Cardiac muscle cell (in vitro differentiated cells and primary cell): ENCODE measurements around the gene TNFRSF18. TPM values are rescaled to one million over a fixed set of nuclear protein-coding genes. Genes with fewer than 3 reads are reported as not detected.

Experiments
- DNase-seq, 2 donors: peaks; one replicate each; pipeline versions ENCODE4 v3.0.0 to v3.0.0-alpha.2; 2010 to 2017; ENCODE audit warnings: low read depth in 1 of 2, low spot score in 1 of 2
- H3K27ac ChIP-seq: fragments of 200-600 bp; sonication (generic); 2 replicates; pipeline ENCODE4 v1.5.1; 2016
- H3K27me3 ChIP-seq: fragments of 200-600 bp; sonication (generic); 2 replicates; pipeline ENCODE4 v1.6.0; 2016; ENCODE audit warnings: control low read depth
- H3K36me3 ChIP-seq: fragments of 200-600 bp; sonication (generic); 2 replicates; pipeline ENCODE4 v1.5.1; 2016; ENCODE audit warnings: control low read depth
- H3K4me1 ChIP-seq: fragments of 200-600 bp; sonication (generic); 2 replicates; pipeline ENCODE4 v1.8.1; 2017; ENCODE audit warnings: low read depth, mild to moderate bottlenecking, mixed run types
- H3K4me3 ChIP-seq: fragments of 200-600 bp; sonication (generic); 2 replicates; pipeline ENCODE4 v1.5.1; 2016; ENCODE audit warnings: mild to moderate bottlenecking
- H3K9me3 ChIP-seq: fragments of 200-600 bp; sonication (generic); 2 replicates; pipeline ENCODE4 v1.5.1; 2017; ENCODE audit warnings: low read depth, mild to moderate bottlenecking, control low read depth
- polyA plus RNA-seq: library from polyadenylated mRNA; unstranded; fragments of >200 nt; fragmentation: Nextera tagmentation; extraction: Ambion mirVana; gene quantifications from 2 replicates; pipeline ENCODE4 v1.2.1, GENCODE V29; 2016
- total RNA-seq: library from RNA; depleted of rRNA; stranded (reverse); fragments of >200 nt; gene quantifications from 2 replicates; pipeline ENCODE4 v1.2.3, GENCODE V29; 2016
- TF ChIP-seq, protein P1 (sequence below): IDR thresholded peaks from 2 replicates; pipeline ENCODE4 v1.5.1; 2012; ENCODE audit warnings: low read depth, mild to moderate bottlenecking, low read length

The TNFRSF18 gene
- total and polyA plus RNA-seq, 2 experiments from 2014 or later = 0.39 TPM; not detected in 1

DNA sequence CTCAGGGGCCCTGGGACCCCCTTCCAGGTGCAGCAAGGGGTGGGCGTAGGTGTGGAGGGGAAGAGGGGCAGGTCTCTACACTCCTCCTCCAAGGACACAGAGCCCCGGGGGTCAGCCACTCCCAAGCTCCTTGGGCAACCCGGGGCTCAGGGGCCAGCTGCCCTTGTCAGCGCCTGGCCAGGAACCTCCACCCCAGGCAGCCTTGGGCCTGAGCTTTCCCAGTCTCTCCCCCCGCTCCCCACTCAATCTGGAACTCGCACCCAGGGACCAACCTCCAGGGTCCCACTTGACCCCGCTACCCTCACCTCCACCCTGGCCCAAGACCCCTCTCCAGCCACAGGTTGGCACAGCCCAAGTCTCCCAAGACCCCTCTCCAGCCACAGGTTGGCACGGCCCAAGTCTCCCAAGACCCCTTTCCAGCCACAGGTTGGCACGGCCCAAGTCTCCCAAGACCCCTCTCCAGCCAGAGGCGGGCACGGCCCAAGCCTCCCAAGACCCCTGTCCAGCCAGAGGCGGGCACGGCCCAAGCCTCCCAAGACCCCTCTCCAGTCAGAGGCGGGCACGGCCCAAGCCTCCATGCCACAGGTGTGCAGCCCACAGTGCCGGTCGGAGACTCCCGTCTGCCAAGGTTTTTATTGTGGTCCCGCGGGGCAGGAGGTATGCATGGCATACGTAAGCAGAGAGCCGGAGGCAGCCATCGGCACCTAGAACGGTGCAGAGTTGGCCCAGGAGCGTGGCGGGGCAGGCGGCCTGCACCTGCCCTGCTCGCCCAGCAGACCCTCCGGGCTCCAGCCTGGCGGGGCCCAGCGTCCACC is 4.5 kb upstream of the TNFRSF18 start:
- Histone ChIP-seq H3K27me3 (peaks cover 16% of the 10 kb centered on the region), H3K4me1 (no peaks in the 10 kb centered on the region), H3K36me3 (no peaks in the 10 kb centered on the region), H3K9me3 (no peaks in the 10 kb centered on the region), H3K4me3 (no peak overlapping the region), H3K27ac (no peak overlapping the region)
- DNase-seq = no peak
- TF ChIP-seq, protein P1, sequence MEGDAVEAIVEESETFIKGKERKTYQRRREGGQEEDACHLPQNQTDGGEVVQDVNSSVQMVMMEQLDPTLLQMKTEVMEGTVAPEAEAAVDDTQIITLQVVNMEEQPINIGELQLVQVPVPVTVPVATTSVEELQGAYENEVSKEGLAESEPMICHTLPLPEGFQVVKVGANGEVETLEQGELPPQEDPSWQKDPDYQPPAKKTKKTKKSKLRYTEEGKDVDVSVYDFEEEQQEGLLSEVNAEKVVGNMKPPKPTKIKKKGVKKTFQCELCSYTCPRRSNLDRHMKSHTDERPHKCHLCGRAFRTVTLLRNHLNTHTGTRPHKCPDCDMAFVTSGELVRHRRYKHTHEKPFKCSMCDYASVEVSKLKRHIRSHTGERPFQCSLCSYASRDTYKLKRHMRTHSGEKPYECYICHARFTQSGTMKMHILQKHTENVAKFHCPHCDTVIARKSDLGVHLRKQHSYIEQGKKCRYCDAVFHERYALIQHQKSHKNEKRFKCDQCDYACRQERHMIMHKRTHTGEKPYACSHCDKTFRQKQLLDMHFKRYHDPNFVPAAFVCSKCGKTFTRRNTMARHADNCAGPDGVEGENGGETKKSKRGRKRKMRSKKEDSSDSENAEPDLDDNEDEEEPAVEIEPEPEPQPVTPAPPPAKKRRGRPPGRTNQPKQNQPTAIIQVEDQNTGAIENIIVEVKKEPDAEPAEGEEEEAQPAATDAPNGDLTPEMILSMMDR = no peak

DNA sequence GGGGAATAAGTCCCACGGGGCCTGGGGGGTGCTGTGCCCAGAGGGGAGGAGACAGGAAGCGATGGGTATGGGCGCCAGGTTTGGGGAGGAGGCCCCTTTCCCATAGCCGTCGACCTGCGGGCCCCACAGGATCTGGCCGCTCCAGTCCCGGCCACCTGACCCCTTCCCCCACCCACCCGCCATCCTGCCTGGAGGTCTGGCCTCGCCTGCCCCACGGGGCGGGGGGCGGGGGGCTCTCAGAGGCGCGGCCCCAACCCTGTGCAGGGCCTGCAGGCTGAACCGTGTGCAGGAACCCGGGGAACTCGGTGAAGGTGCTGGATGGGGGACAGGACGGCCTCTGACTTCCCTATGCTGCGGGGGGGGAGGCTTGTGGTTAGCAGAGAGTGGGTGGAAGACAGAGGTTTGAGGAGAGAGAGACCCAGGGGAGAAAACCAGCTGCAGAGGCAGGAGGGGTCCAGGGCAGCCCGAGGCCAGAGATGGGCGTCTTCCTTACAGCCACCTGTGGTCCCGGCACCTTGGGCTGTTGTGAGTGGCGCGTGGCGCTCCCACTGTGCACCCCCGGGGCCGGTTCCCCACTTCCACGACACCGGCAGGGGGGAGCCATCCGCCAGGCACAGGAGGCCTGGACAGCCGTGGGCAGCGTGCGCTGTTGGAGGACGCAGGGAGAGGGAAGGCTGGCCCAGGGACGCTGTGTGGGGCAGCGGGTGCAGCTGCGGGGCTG is 2.5 kb upstream of the TNFRSF18 start:
- H3K27ac ChIP-seq = no peak overlapping the region

DNA sequence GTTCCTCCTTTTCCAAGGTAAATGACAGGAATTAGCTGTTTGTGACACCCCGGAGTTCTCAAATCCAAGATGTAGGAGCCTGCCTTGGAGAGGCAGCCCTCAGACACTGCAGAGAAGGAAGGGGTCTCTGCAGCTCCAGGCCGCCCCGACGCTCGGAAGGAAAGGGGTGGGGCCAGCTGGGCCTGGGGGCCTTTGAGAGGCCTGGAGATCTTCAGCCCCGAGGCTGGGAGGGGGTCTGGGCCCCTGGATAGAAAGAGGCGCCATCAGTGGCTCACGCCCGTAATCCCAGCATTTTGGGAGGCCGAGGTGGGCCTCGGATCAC is 1.1 kb upstream of the TNFRSF18 start:
- Histone ChIP-seq H3K4me3 (no peak overlapping the region), H3K36me3 (no peaks in the 10 kb centered on the region), H3K4me1 (no peaks in the 10 kb centered on the region), H3K9me3 (no peaks in the 10 kb centered on the region), H3K27ac (no peak overlapping the region), H3K27me3 (peaks cover 48% of the 10 kb centered on the region)
- TF ChIP-seq, protein P1 = no peak
- DNase-seq = no peak

More for the DNA sequence above, 2.5 kb upstream of the TNFRSF18 start:
- peak in 1 of 2 donors; percentile 40 for DNase-seq
- TF ChIP-seq, protein P1 = no peak
- H3K27me3 ChIP-seq = peaks cover 35% of the 10 kb centered on the region
- no peak overlapping the region for H3K4me3 ChIP-seq
- no peaks in the 10 kb centered on the region for H3K4me1 ChIP-seq
- H3K36me3 ChIP-seq = no peaks in the 10 kb centered on the region
- no peaks in the 10 kb centered on the region for H3K9me3 ChIP-seq

DNA sequence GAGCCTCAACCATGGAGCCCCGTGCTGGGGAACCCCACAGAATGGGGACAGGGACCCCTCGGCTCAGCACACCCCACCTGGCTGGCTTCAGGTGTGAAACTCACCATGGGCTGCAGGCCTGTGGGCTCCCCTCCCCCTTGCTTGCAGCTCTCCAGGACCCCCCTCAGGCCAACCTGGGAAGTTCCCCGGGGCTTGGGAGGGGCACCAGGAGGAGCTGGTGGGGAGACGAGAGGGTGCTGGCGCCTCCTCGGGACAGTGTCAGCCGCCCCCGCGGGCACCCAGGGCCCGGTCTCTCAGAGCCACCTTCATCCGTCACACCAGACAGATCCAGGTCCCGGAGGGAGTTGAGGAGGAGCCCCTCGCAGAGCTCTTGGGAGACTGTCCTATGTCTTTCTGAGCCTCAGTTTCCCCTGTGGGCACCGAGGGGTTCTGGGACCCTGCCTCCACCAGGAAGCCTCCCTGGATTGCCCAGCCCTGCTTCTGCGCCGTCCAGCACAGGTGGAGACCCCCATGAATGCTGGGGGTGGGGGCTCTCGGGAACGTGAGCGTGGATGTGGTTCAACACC is 657 bp upstream of the TNFRSF18 start:
- H3K36me3 ChIP-seq = no peaks in the 10 kb centered on the region
- H3K27me3 ChIP-seq = peaks cover 48% of the 10 kb centered on the region
- no peak overlapping the region for H3K27ac ChIP-seq
- DNase-seq = no peak
- TF ChIP-seq, protein P1 = peak; percentile 10
- no peak overlapping the region for H3K4me3 ChIP-seq
- no peaks in the 10 kb centered on the region for H3K4me1 ChIP-seq
- no peaks in the 10 kb centered on the region for H3K9me3 ChIP-seq

DNA sequence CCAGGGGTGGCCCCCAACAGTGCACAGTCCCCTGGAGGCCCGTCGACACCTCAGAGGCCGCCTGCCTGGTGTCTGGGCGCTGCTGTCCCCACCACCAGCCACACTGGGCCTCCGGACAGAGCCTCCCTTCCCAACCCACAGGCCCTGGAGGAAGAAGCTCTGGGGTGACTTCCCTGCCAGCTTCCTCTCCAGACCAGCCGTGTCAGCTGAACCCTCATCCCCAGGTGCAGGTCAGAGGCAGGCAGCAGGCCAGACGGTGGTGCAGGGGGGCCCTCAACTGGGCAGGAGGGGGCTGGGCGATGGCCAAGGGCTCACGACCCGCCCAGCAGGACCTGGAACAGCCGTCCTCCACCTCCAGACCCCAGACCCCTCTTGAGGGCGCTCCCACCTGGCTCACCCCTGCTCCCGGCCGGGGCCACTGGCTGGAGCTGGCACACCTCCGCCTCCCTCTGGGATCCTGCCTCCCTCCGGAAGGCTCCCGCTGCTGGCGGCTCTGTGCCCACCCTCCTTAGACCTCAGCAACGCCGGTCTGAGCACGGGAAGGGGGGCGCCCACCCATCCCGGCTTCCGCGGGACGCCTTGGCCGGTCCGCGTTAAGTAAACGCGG is 520 bp downstream of the TNFRSF18 start:
- no peak for DNase-seq
- peaks cover 55% of the 10 kb centered on the region for H3K27me3 ChIP-seq
- no peak overlapping the region for H3K4me3 ChIP-seq
- TF ChIP-seq, protein P1 = no peak
- no peak overlapping the region for H3K27ac ChIP-seq
- H3K4me1 ChIP-seq = no peaks in the 10 kb centered on the region
- no peaks in the 10 kb centered on the region for H3K9me3 ChIP-seq
- H3K36me3 ChIP-seq = no peaks in the 10 kb centered on the region
